Adrenal gland (tissue), 19 donors: ENCODE data around the gene CMC2. TPM values are rescaled to one million over a fixed set of nuclear protein-coding genes. Genes with fewer than 3 reads are reported as not detected.

Source experiments
- DNase-seq, 7 donors: peaks; one replicate each; pipeline ENCODE4 v3.0.0-alpha.2; 2019 to 2020
- H3K27ac ChIP-seq, 5 donors: fragments of 200-600 bp; sonication (generic) in 4 of 5; 1 replicate in 3 of 5; 2 replicates in 2 of 5; pipeline versions ENCODE4 v1.5.1 to v1.8.0; 2016 to 2020; ENCODE audit warnings: mild to moderate bottlenecking in 1 of 5
- H3K27me3 ChIP-seq: fragments of 200-600 bp; 2 replicates; pipeline ENCODE4 v1.8.0; 2021
- H3K36me3 ChIP-seq, 2 donors: fragments of 200-600 bp; replicated peaks in 1 of 2; 1 replicate in 1 of 2; 2 replicates in 1 of 2; pipeline versions ENCODE4 v1.5.1 to v1.8.0; 2018 to 2022
- H3K4me1 ChIP-seq, 2 donors: fragments of 200-600 bp; replicated peaks in 1 of 2; 1 replicate in 1 of 2; 2 replicates in 1 of 2; pipeline versions ENCODE4 v1.5.1 to v1.8.0; 2018 to 2021
- H3K4me3 ChIP-seq, 4 donors: fragments of 200-600 bp; sonication (generic) in 3 of 4; one replicate each; pipeline ENCODE4 v1.5.1; 2016 to 2018
- H3K9me3 ChIP-seq, 3 donors: fragments of 200-600 bp; sonication (generic) in 1 of 3; replicated peaks in 1 of 3; 1 replicate in 2 of 3; 2 replicates in 1 of 3; pipeline versions ENCODE4 v1.5.1 to v1.8.0; 2016 to 2021
- CTCF ChIP-seq, 6 experiments: fragments of 450-650 bp in 4 of 6; fragments of 200-600 bp in 2 of 6; sonication (generic) in 1 of 6; IDR thresholded peaks; 1 replicate in 5 of 6; 2 replicates in 1 of 6; pipeline versions ENCODE4 v1.5.1 to v1.8.0; 2016 to 2021; ENCODE audit warnings: antibody characterized with exemption in 6 of 6, mild to moderate bottlenecking in 2 of 6, moderate library complexity in 1 of 6
- POLR2A ChIP-seq, 2 donors: fragments of 450-650 bp; IDR thresholded peaks; one replicate each; pipeline ENCODE4 v1.6.1; 2017; ENCODE audit warnings: antibody characterized with exemption in 2 of 2, mild to moderate bottlenecking in 2 of 2, moderate library complexity in 1 of 2
- WGBS, 4 donors: extraction: QIAGEN DNeasy Blood & Tissue Kit in 2 of 4; methylation state at CpG; one replicate each; pipeline versions ENCODE4 v1.1.5 to v1.1.7; 2013 to 2017; 5-methylcytosine and 5-hydroxymethylcytosine counted together
- intact Hi-C, 2 donors: fragments of 100-400 bp; cut with DNase I; formaldehyde crosslinking; loops; one replicate each; pipeline versions ENCODE4 v1.14.1 to v1.15.0; 2022 to 2023
- long read RNA-seq, 10 donors: library from polyadenylated mRNA in 3 of 10; unstranded in 2 of 10; stranded (forward) in 1 of 10; transcript quantifications; one replicate each; pipeline ENCODE4 v2.0.0 and lab custom pipeline, GENCODE V29; 2021 to 2026
- polyA plus RNA-seq, 3 donors: library from polyadenylated mRNA; stranded (reverse); fragments of 200-250 nt in 2 of 3; fragments of 350-450 nt in 1 of 3; fragmentation: Illumina TruSeq in 1 of 3; extraction: RNeasy Lipid Tissue Mini Kit (QIAGEN cat#74804) in 1 of 3; gene quantifications; one replicate each; pipeline ENCODE4 v1.2.3, GENCODE V29; 2013 to 2014
- total RNA-seq, 9 donors: library from RNA; depleted of rRNA in 4 of 9; stranded (reverse); fragments of >200 nt in 4 of 9; fragments of 120-200 nt in 1 of 9; fragmentation: NEBNext Ultra II Directional in 1 of 9; extraction: Animal tissue kit (Norgen Biotek cat#: 25700) in 1 of 9; gene quantifications; one replicate each; pipeline versions ENCODE4 v1.1.0 to v1.2.4, GENCODE V29; 2013 to 2023
- donor health status: healthy with polysubstance abuse.
- donor health status: Bipolar disorder and iron deficiency.
- donor health status: DM: yes; HTN: yes; CAD: no.
- donor health status: DM: no; HTN: no; CAD: no.
- donor health status: DM: no; HTN: no; CAD: no.
- donor health status: DM: yes; HTN: yes; CAD: no.

Gene CMC2
- 100 to 1,000 TPM in 2 of 9 donors, 10 to 100 TPM in 7; 36.1 to 170 (median 59.7) TPM for total RNA-seq
- polyA plus RNA-seq, result 10 to 100 TPM; 51.8 to 77.7 (median 71.8) TPM
- long read RNA-seq, donor 1, full-length matches to known transcripts, result 79 of 103 reads
- long read RNA-seq, donor 1, partial matches to known transcripts, result 0 of 103 reads
- long read RNA-seq, donor 1, other reads (novel, unspliced or antisense), result 24 of 103 reads
- long read RNA-seq, donor 2, full-length matches to known transcripts, result 28 of 40 reads
- long read RNA-seq, donor 2, partial matches to known transcripts, result 0 of 40 reads
- long read RNA-seq, donor 2, other reads (novel, unspliced or antisense), result 12 of 40 reads
- long read RNA-seq, donor 3, full-length matches to known transcripts, result 39 of 54 reads
- long read RNA-seq, donor 3, partial matches to known transcripts, result 0 of 54 reads
- long read RNA-seq, donor 3, other reads (novel, unspliced or antisense), result 15 of 54 reads
- long read RNA-seq, donor 4, full-length matches to known transcripts, result 12 of 22 reads
- long read RNA-seq, donor 4, partial matches to known transcripts, result 0 of 22 reads
- long read RNA-seq, donor 4, other reads (novel, unspliced or antisense), result 10 of 22 reads
- long read RNA-seq, donor 5, full-length matches to known transcripts, result 44 of 62 reads
- long read RNA-seq, donor 5, partial matches to known transcripts, result 0 of 62 reads
- long read RNA-seq, donor 5, other reads (novel, unspliced or antisense), result 18 of 62 reads
- long read RNA-seq, donor 6, full-length matches to known transcripts, result 11 of 16 reads
- long read RNA-seq, donor 6, partial matches to known transcripts, result 0 of 16 reads
- long read RNA-seq, donor 6, other reads (novel, unspliced or antisense), result 5 of 16 reads
- long read RNA-seq, donor 7, full-length matches to known transcripts, result 25 of 36 reads
- long read RNA-seq, donor 7, partial matches to known transcripts, result 0 of 36 reads
- long read RNA-seq, donor 7, other reads (novel, unspliced or antisense), result 11 of 36 reads
- long read RNA-seq, donor 8, full-length matches to known transcripts, result 59 of 107 reads
- long read RNA-seq, donor 8, partial matches to known transcripts, result 17 of 107 reads
- long read RNA-seq, donor 8, other reads (novel, unspliced or antisense), result 31 of 107 reads
- long read RNA-seq, donor 9, full-length matches to known transcripts, result 30 of 46 reads
- long read RNA-seq, donor 9, partial matches to known transcripts, result 0 of 46 reads
- long read RNA-seq, donor 9, other reads (novel, unspliced or antisense), result 16 of 46 reads
- long read RNA-seq, donor 10, full-length matches to known transcripts, result 31 of 38 reads
- long read RNA-seq, donor 10, partial matches to known transcripts, result 0 of 38 reads
- long read RNA-seq, donor 10, other reads (novel, unspliced or antisense), result 7 of 38 reads

DNA sequence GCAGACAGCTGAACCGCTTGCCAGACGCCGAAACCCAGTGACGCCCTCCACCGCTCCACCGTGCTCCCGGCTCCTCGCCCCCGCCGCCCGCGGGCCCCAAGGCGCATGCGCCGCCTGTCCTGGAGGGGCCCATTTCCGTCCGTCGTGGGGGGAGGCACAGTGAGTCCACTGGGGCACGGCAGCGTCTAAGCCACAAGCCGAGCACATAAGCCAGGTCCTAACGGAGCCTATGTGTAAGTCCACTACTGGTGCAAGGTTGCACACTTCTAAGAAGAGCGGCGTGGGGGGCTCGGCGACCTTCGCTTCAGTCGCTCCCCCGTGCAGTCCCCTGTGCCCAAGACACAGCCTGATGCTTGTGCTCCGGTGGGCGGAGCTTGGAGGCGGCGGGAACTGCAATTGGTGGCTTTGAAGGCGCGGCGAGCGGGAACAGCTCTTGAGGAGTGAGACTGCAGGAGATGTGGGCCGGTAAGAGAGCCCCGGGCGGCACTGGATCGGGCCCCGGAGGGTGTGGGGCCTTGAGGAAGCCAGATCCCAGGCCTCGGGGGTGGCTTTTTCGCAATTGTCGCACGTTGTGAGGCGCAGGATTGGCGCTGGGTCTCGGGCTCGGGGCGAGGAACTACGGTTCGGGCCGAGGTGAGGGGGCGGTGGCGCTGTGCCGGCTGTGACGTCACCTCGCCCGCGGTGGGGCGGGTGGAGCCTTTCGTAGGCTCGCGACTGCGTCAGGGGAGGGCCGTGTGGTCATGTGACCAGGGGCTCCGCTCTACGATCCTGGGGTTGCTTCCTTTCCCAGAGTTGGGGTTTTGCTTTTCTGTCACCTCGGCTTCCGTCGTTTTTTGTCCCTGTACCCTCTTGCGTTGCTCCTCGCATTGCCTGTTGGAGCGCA is at the start of gene CMC2, which contains the start of gene CENPN:
TSS of gene CMC2 (minus strand) at position 73 of the 883 bp plus-strand sequence. CDS start 9,491 bp downstream, outside the sequence.
TSS of gene CENPN (plus strand) at position 402 of the 883 bp plus-strand sequence. CDS start 4,726 bp downstream, outside the sequence.
- Histone ChIP-seq H3K27ac (peak within 1 kb of the TSS; percentile 95 to 99 (median 98)), H3K9me3 (no peaks in the 10 kb centered on the region), H3K4me1 (peaks cover 12 to 19% of the 10 kb centered on the region in 2 donors), H3K27me3 (no peaks in the 10 kb centered on the region), H3K4me3 (peak within 1 kb of the TSS; percentile 34 to 83 (median 72)), H3K36me3 (peaks cover 0 to under 1% of the 10 kb centered on the region in 2 donors)
- DNase-seq, result peak; percentile 99 to 100 (median 99)
- 0 to 1% (median 1%) methylated on average over 33 to 75 of the region's 75 CpGs for WGBS, 4 donors
- peak; percentile 72 to 86 for TF ChIP-seq POLR2A (IDR thresholded peaks at IDR 0.05)
- TF ChIP-seq CTCF (IDR thresholded peaks at IDR 0.05), result peak in 2 of 6 experiments; percentile 7 to 12
- intact Hi-C loops, result loop anchor here in 1 of 2 donors (10.0 kb wide), 1 partner anchor 72 kb away; no protein-coding TSS in a partner anchor

GRCh38 chr16:81053761-81054160 is 47.1 kb upstream of the CMC2 start:
- 77 to 84% (median 79%) methylated on average over 11 of the region's 11 CpGs for WGBS, 4 donors
- no peak overlapping the region for H3K27ac ChIP-seq
- H3K36me3 ChIP-seq, result no peaks in the 10 kb centered on the region
- intact Hi-C loops, result no loop called here
- DNase-seq, result no peak
- no peak for TF ChIP-seq CTCF (IDR thresholded peaks at IDR 0.05)
- TF ChIP-seq POLR2A (IDR thresholded peaks at IDR 0.05), result no peak
- no peak overlapping the region for H3K4me3 ChIP-seq
- H3K9me3 ChIP-seq, result no peaks in the 10 kb centered on the region
- H3K27me3 ChIP-seq, result no peaks in the 10 kb centered on the region
- H3K4me1 ChIP-seq, result no peaks in the 10 kb centered on the region

DNA sequence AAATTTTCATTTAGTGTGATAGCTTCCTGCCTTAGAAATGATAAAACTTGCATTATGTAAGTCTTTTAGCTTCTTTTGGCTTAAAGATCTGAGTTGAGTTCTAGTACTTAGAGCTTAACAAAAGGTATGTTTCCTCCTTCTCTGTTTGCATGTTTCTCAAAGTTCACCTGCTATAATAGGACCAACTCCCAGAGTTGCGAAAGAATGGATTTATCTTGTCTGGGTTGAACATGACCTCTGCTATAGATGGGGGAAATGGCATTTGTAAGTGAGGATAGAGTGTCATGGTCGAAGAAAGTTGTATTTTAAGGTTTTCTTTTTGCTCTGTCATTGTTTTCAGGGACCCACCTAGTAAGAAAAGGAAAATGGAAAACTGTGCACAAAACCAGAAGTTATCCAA is 36.1 kb upstream of the CMC2 start:
- 96 to 97% (median 97%) methylated on average over 2 of the region's 2 CpGs for WGBS, 4 donors
- Histone ChIP-seq H3K27me3 (no peaks in the 10 kb centered on the region), H3K4me1 (peaks cover 0 to 5% of the 10 kb centered on the region in 2 donors), H3K4me3 (no peak overlapping the region), H3K36me3 (peaks cover 0 to 43% of the 10 kb centered on the region in 2 donors), H3K9me3 (no peaks in the 10 kb centered on the region), H3K27ac (no peak overlapping the region)
- no peak for DNase-seq
- TF ChIP-seq CTCF (IDR thresholded peaks at IDR 0.05), result no peak
- intact Hi-C loops, result no loop called here
